Measurements from ENCODE around the gene FITM2.

GRCh38 chr20:44302736-44303135 lies 8.3 kb downstream of the FITM2 start:
- TF ChIP-seq CTCF (IDR thresholded peaks at IDR 0.05; ENCODE audit: low read depth, low read length) (no peak), POLR2A (IDR thresholded peaks at IDR 0.05; ENCODE audit: extremely low read depth, insufficient read length) (no peak)

Data from NB4 (cell line).